GM10847 (cell line): ENCODE data around the gene ZBTB2.

Source experiments
- POLR2A ChIP-seq: IDR thresholded peaks from 2 replicates; pipeline ENCODE4 v1.6.1; 2011; ENCODE audit not compliant: insufficient read length; ENCODE audit errors: extremely low read depth

The ZBTB2 gene

GRCh38 chr6:151330130-151330696 lies 61.1 kb downstream of the ZBTB2 start:
- TF ChIP-seq POLR2A = no peak

- TF ChIP-seq POLR2A = no peak
These were observed 64.3 kb downstream of the ZBTB2 start for GRCh38 chr6:151327101-151327500.

GRCh38 chr6:151326116-151326825 lies 65.1 kb downstream of the ZBTB2 start:
- no peak for TF ChIP-seq POLR2A

- no peak for TF ChIP-seq POLR2A
These were observed 66.0 kb downstream of the ZBTB2 start for GRCh38 chr6:151325075-151326050.

- no peak for TF ChIP-seq POLR2A
These were observed 66.9 kb downstream of the ZBTB2 start for GRCh38 chr6:151324488-151324825.

- TF ChIP-seq POLR2A = no peak
These were observed 67.4 kb downstream of the ZBTB2 start for GRCh38 chr6:151323791-151324487.

GRCh38 chr6:151322570-151322969 lies 68.8 kb downstream of the ZBTB2 start:
- TF ChIP-seq POLR2A = no peak

GRCh38 chr6:151321438-151321837 lies 69.9 kb downstream of the ZBTB2 start:
- TF ChIP-seq POLR2A = no peak

- TF ChIP-seq POLR2A = no peak
These were observed 71.2 kb downstream of the ZBTB2 start for GRCh38 chr6:151320140-151320539.

GRCh38 chr6:151317995-151318365 lies 73.4 kb downstream of the ZBTB2 start:
- no peak for TF ChIP-seq POLR2A

GRCh38 chr6:151317103-151317994 lies 74.0 kb downstream of the ZBTB2 start:
- no peak for TF ChIP-seq POLR2A
